Measurements from ENCODE around the gene MAP2K6.

DNA sequence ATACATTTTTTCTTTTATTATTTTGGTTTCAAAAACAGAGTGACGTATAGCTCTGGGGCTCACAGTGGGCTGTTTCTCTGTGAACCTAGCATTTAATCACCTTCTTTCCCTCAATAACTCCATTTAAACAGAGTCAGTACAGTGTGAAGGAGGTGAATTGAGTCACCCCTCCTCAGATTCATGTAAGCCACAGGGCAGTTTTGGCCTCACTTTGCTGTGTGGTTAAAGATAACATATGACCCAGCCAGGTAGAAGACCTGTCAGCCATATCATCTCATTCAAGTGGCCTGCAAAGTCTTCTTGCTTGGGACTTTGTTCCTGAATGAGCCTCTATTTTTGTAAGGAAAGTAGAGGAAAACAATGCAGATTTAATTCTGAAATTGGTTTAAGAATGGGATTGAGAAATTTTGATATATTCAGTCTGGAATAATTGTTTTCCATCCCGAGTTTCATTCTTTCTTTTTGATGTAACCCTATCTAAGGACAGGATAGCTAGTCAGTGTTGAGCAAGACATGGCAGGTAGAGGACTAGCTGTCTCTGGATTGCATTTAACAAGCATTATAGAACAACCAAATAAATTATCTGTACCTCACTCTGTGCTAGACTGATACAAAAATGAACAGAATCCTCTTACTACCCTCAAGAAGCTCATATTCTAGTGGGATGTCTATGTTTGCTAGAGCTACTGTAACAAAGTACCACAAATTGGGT is 13.1 kb downstream of the MAP2K6 start:
- TF ChIP-seq, protein P1, sequence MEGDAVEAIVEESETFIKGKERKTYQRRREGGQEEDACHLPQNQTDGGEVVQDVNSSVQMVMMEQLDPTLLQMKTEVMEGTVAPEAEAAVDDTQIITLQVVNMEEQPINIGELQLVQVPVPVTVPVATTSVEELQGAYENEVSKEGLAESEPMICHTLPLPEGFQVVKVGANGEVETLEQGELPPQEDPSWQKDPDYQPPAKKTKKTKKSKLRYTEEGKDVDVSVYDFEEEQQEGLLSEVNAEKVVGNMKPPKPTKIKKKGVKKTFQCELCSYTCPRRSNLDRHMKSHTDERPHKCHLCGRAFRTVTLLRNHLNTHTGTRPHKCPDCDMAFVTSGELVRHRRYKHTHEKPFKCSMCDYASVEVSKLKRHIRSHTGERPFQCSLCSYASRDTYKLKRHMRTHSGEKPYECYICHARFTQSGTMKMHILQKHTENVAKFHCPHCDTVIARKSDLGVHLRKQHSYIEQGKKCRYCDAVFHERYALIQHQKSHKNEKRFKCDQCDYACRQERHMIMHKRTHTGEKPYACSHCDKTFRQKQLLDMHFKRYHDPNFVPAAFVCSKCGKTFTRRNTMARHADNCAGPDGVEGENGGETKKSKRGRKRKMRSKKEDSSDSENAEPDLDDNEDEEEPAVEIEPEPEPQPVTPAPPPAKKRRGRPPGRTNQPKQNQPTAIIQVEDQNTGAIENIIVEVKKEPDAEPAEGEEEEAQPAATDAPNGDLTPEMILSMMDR (IDR thresholded peaks at IDR 0.05; ENCODE audit: extremely low read depth in 1 of 2, insufficient read depth in 1 of 2, low read depth in 1 of 2, low read length in 2 of 2), result no peak
- TF ChIP-seq FOS (IDR thresholded peaks at IDR 0.05; ENCODE audit: borderline replicate concordance, insufficient read depth, low read length), result no peak
- TF ChIP-seq POLR2A (IDR thresholded peaks at IDR 0.05; ENCODE audit: low read depth, low read length), result no peak
- no peak for TF ChIP-seq POLR2AphosphoS5 (IDR thresholded peaks at IDR 0.05; ENCODE audit: insufficient read depth, low read depth, low read length)
- no peak for TF ChIP-seq EZH2 (IDR thresholded peaks at IDR 0.05; ENCODE audit: borderline replicate concordance, low read depth, low read length, severe bottlenecking)
- TF ChIP-seq JUN (IDR thresholded peaks at IDR 0.05; ENCODE audit: borderline replicate concordance, insufficient read depth, insufficient read length, low read depth), result no peak

All from endothelial cell of umbilical vein (primary cell).